ENCODE measurements around the gene MTHFD1L. TPM values are rescaled to one million over a fixed set of nuclear protein-coding genes. Genes with fewer than 3 reads are reported as not detected.

The MTHFD1L gene
- total RNA-seq, 1 donor from 2014 or later, result 10.4 TPM

- no peak for DNase-seq (ENCODE audit: low spot score in 2 of 2)
- Histone ChIP-seq H3K27ac (peak overlapping the region in 1 of 2 donors; percentile 47), H3K36me3 (peaks cover 0 to 9% of the 10 kb centered on the region in 2 donors), H3K27me3 (no peaks in the 10 kb centered on the region), H3K4me1 (peaks cover 4 to 15% of the 10 kb centered on the region in 2 donors), H3K9me3 (no peaks in the 10 kb centered on the region), H3K4me3 (no peak overlapping the region)
- intact Hi-C loops (cut with DNase I), result no loop called here
- TF ChIP-seq CTCF (IDR thresholded peaks at IDR 0.05), result no peak
Measured at GRCh38 chr6:151060766-151061531, 195.4 kb downstream of the MTHFD1L start.

GRCh38 chr6:151063352-151063751 is 197.8 kb downstream of the MTHFD1L start:
- H3K36me3 ChIP-seq, result no peaks in the 10 kb centered on the region
- intact Hi-C loops (cut with DNase I), result no loop called here
- H3K4me3 ChIP-seq, result no peak overlapping the region
- no peak for TF ChIP-seq CTCF (IDR thresholded peaks at IDR 0.05)
- no peak for DNase-seq (ENCODE audit: low spot score in 2 of 2)
- H3K9me3 ChIP-seq, result no peaks in the 10 kb centered on the region
- peak overlapping the region; percentile 38 to 54 for H3K27ac ChIP-seq
- no peaks in the 10 kb centered on the region for H3K27me3 ChIP-seq
- peaks cover 4 to 25% of the 10 kb centered on the region in 2 donors for H3K4me1 ChIP-seq

DNA sequence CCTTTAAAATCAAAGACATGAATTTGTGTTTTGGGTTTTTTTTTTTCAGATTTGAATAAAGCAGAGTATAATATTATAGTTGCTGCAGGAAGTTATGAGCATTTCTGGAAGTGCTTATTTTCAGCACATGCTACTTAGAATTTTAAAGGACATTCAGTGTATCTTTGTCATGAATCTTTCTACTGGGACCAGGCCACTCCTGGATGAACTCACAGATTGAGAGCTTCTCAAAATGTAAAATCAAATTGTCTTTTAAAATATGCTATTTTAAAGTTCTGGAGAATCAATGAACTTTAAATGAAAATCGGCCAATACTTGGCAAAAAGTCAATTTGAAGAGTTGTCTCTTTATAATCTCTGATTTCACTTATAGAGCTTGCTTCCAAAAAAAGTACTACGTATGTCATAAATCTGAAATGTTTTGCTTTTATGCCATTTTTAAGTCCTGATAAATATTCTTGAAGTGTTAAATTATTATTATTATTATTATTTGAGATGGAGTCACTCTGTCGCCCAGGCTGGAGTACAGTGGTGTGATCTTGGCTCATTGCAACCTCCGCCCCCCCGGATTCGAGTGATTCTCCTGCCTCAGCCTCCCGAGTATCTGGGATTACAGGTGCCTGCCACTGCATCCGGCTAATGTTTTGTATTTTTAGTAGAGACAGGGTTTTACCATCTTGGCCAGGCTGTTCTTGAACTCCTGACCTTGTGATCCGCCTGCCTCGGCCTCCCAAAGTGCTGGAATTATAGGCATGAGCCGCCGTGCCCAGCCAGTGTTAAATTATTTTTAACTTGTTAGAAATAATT is 198.5 kb downstream of the MTHFD1L start:
- intact Hi-C loops (cut with DNase I), result no loop called here
- no peak for DNase-seq (ENCODE audit: low spot score in 2 of 2)
- no peak overlapping the region for H3K4me3 ChIP-seq
- TF ChIP-seq CTCF (IDR thresholded peaks at IDR 0.05), result no peak
- H3K9me3 ChIP-seq, result no peaks in the 10 kb centered on the region
- H3K27ac ChIP-seq, result peak overlapping the region; percentile 38 to 54
- H3K4me1 ChIP-seq, result peaks cover 8 to 32% of the 10 kb centered on the region in 2 donors
- no peaks in the 10 kb centered on the region for H3K27me3 ChIP-seq
- no peaks in the 10 kb centered on the region for H3K36me3 ChIP-seq

DNA sequence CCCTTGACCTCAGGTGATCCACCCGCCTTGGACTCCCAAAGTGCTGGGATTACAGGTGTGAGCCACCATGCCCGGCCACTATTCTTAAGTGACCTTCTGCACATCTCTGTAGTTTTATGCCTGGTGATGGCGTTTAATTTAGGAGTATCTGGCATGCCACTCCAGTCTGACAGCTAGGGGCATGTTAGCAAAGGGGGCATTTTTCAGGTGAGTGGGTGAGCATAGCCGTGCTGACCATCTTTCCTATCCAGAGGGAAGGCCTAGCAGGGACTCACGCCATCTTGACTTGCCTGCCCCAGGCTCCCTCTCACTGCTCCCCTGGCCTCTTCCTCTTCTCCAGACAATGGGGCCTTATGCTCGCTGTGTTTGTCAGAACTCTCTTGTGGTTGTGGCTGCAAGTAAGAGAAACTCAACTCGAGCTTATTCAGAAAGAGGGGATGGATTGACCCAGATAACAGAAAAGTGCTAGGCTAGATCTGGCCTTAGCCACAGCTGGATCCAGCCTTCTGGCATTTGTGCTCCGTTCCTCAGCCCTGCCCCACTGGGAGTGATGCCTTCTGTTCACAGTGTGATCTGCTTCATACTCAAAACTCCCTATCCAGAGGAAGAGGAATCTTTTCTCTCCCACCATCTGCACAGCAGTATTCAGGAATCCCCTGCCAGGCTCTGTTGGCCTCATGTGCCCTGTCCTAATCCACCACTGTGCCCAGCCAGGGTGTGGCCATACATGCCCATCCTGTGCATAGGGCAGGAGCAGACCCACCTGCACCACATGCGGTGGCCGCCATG is 199.7 kb downstream of the MTHFD1L start:
- TF ChIP-seq CTCF (IDR thresholded peaks at IDR 0.05), result no peak
- intact Hi-C loops (cut with DNase I), result no loop called here
- Histone ChIP-seq H3K9me3 (no peaks in the 10 kb centered on the region), H3K4me3 (no peak overlapping the region), H3K27ac (peak overlapping the region; percentile 38 to 54), H3K4me1 (peaks cover 8 to 39% of the 10 kb centered on the region in 2 donors), H3K36me3 (no peaks in the 10 kb centered on the region), H3K27me3 (no peaks in the 10 kb centered on the region)
- no peak for DNase-seq (ENCODE audit: low spot score in 2 of 2)
